CD4-positive, CD25-positive, alpha-beta regulatory T cell (primary cell): Measurements from ENCODE around the gene CREB3L2. TPM values are rescaled to one million over a fixed set of nuclear protein-coding genes. Genes with fewer than 3 reads are reported as not detected.

Experiments used
- ATAC-seq, 2 donors: fragments of 150-1000 bp; cut with Tn5 transposase; one replicate each; pipeline ENCODE4 v1.10.0; 2021; ENCODE audit warnings: low read depth in 2 of 2, moderate number of reproducible peaks in 2 of 2, moderate library complexity in 1 of 2
- DNase-seq, 3 donors: peaks; one replicate each; pipeline versions ENCODE4 v3.0.0 to v3.0.0-alpha.2; 2012 to 2022; ENCODE audit warnings: mixed read lengths in 1 of 3
- H3K27ac ChIP-seq: one replicate; pipeline ENCODE4 v1.7.0; 2013; ENCODE audit warnings: mild to moderate bottlenecking, low read length; ENCODE audit not compliant: insufficient read depth, poor library complexity, severe bottlenecking
- H3K27me3 ChIP-seq: one replicate; pipeline ENCODE4 v1.7.0; 2013; ENCODE audit warnings: low read length; ENCODE audit not compliant: control insufficient read depth, insufficient read depth
- H3K36me3 ChIP-seq: one replicate; pipeline ENCODE4 v1.7.0; 2013; ENCODE audit warnings: mild to moderate bottlenecking, low read length, moderate library complexity; ENCODE audit not compliant: control insufficient read depth, insufficient read depth
- H3K4me1 ChIP-seq: 2 replicates; pipeline ENCODE4 v1.7.0; 2013; ENCODE audit warnings: mild to moderate bottlenecking, low read length; ENCODE audit not compliant: insufficient read depth, control insufficient read depth, poor library complexity, severe bottlenecking
- H3K4me3 ChIP-seq: one replicate; pipeline ENCODE4 v1.7.0; 2013; ENCODE audit warnings: low read depth, mild to moderate bottlenecking, low read length, moderate library complexity
- H3K9me3 ChIP-seq, 2 experiments: 1 replicate in 1 of 2; 2 replicates in 1 of 2; pipeline ENCODE4 v1.7.0; 2013; ENCODE audit warnings: low read length in 2 of 2, mild to moderate bottlenecking in 1 of 2, moderate library complexity in 1 of 2; ENCODE audit not compliant: control insufficient read depth in 2 of 2
- H3K27ac Mint-ChIP-seq, 3 donors: one replicate each; pipeline ENCODE4 v1.8.0; 2020 to 2022; ENCODE audit warnings: mild to moderate bottlenecking in 3 of 3, mixed read lengths in 3 of 3, moderate library complexity in 2 of 3
- H3K27me3 Mint-ChIP-seq: one replicate; pipeline ENCODE4 v1.8.0; 2022; ENCODE audit warnings: mild to moderate bottlenecking, mixed read lengths
- H3K36me3 Mint-ChIP-seq: one replicate; pipeline ENCODE4 v1.8.0; 2020; ENCODE audit warnings: mixed read lengths
- H3K4me1 Mint-ChIP-seq, 4 donors: one replicate each; pipeline ENCODE4 v1.8.0; 2020 to 2022; ENCODE audit warnings: mixed read lengths in 4 of 4, mild to moderate bottlenecking in 1 of 4
- H3K4me3 Mint-ChIP-seq, 4 donors: one replicate each; pipeline ENCODE4 v1.8.0; 2020 to 2022; ENCODE audit warnings: mild to moderate bottlenecking in 4 of 4, mixed read lengths in 4 of 4, moderate library complexity in 3 of 4
- H3K9me3 Mint-ChIP-seq, 7 donors: one replicate each; pipeline ENCODE4 v1.8.0; 2020 to 2022; ENCODE audit warnings: mixed read lengths in 7 of 7, mild to moderate bottlenecking in 3 of 7, moderate library complexity in 2 of 7
- polyA plus RNA-seq, 4 donors: library from polyadenylated mRNA; unstranded; fragments of 300-500 nt; fragmentation: Illumina TruSeq; gene quantifications; one replicate each; pipeline ENCODE4 v1.2.3, GENCODE V29; 2021
- total RNA-seq: library from RNA; stranded (reverse); gene quantifications from one replicate; pipeline ENCODE4 v1.2.3, GENCODE V29; 2022

CREB3L2 gene
- total and polyA plus RNA-seq, 5 donors from 2014 or later, result 12.0 to 27.3 (median 15.9) TPM

GRCh38 chr7:138000081-138000701 is 1.7 kb downstream of the CREB3L2 start:
- ATAC-seq (no peak), DNase-seq (peak in 1 of 3 donors; percentile 21)
- H3K4me3 Mint-ChIP-seq, result peak overlapping the region; percentile 82 to 98 (median 96)
- Histone ChIP-seq H3K27ac (no peak overlapping the region), H3K9me3 (no peaks in the 10 kb centered on the region), H3K27me3 (no peaks in the 10 kb centered on the region), H3K4me1 (peaks cover 32% of the 10 kb centered on the region), H3K36me3 (no peaks in the 10 kb centered on the region), H3K4me3 (peak overlapping the region; percentile 91)
- peaks cover 5% of the 10 kb centered on the region for H3K36me3 Mint-ChIP-seq
- peaks cover 0 to 2% (median 0%) of the 10 kb centered on the region in 7 donors for H3K9me3 Mint-ChIP-seq
- peaks cover 13 to 67% (median 42%) of the 10 kb centered on the region in 4 donors for H3K4me1 Mint-ChIP-seq
- H3K27me3 Mint-ChIP-seq, result peaks cover 4% of the 10 kb centered on the region
- H3K27ac Mint-ChIP-seq, result peak overlapping the region; percentile 53 to 94 (median 78)

GRCh38 chr7:137999496-138000080 is 2.3 kb downstream of the CREB3L2 start:
- Histone ChIP-seq H3K27ac (no peak overlapping the region), H3K27me3 (no peaks in the 10 kb centered on the region), H3K36me3 (no peaks in the 10 kb centered on the region), H3K9me3 (no peaks in the 10 kb centered on the region), H3K4me1 (peaks cover 32% of the 10 kb centered on the region), H3K4me3 (peak overlapping the region; percentile 91)
- peaks cover 13 to 66% (median 42%) of the 10 kb centered on the region in 4 donors for H3K4me1 Mint-ChIP-seq
- peaks cover 0 to 2% (median 0%) of the 10 kb centered on the region in 7 donors for H3K9me3 Mint-ChIP-seq
- H3K4me3 Mint-ChIP-seq, result peak overlapping the region in 3 of 4 donors; percentile 82 to 96 (median 96)
- DNase-seq (no peak), ATAC-seq (no peak)
- peaks cover 5% of the 10 kb centered on the region for H3K36me3 Mint-ChIP-seq
- peaks cover 4% of the 10 kb centered on the region for H3K27me3 Mint-ChIP-seq
- H3K27ac Mint-ChIP-seq, result peak overlapping the region in 1 of 3 donors; percentile 94

- H3K9me3 Mint-ChIP-seq, result no peaks in the 10 kb centered on the region
- Histone ChIP-seq H3K4me1 (peaks cover 32% of the 10 kb centered on the region), H3K9me3 (no peaks in the 10 kb centered on the region), H3K36me3 (no peaks in the 10 kb centered on the region), H3K27ac (no peak overlapping the region), H3K4me3 (no peak overlapping the region), H3K27me3 (no peaks in the 10 kb centered on the region)
- H3K36me3 Mint-ChIP-seq, result peaks cover 5% of the 10 kb centered on the region
- no peak for ATAC-seq
- DNase-seq, result no peak
- peaks cover 4% of the 10 kb centered on the region for H3K27me3 Mint-ChIP-seq
- H3K4me1 Mint-ChIP-seq, result peaks cover 19 to 69% (median 45%) of the 10 kb centered on the region in 4 donors
- H3K4me3 Mint-ChIP-seq, result no peak overlapping the region
- H3K27ac Mint-ChIP-seq, result no peak overlapping the region
Measured at GRCh38 chr7:137998250-137998649, 3.6 kb downstream of the CREB3L2 start.

GRCh38 chr7:137996871-137997270 is 5.0 kb downstream of the CREB3L2 start:
- H3K27me3 Mint-ChIP-seq, result no peaks in the 10 kb centered on the region
- peaks cover 9% of the 10 kb centered on the region for H3K36me3 Mint-ChIP-seq
- Histone ChIP-seq H3K4me3 (peak overlapping the region; percentile 18), H3K27me3 (no peaks in the 10 kb centered on the region), H3K9me3 (no peaks in the 10 kb centered on the region), H3K36me3 (no peaks in the 10 kb centered on the region), H3K27ac (no peak overlapping the region), H3K4me1 (peaks cover 27% of the 10 kb centered on the region)
- DNase-seq (no peak), ATAC-seq (no peak)
- H3K4me1 Mint-ChIP-seq, result peaks cover 25 to 75% (median 50%) of the 10 kb centered on the region in 4 donors
- H3K9me3 Mint-ChIP-seq, result no peaks in the 10 kb centered on the region
- peak overlapping the region in 1 of 3 donors; percentile 27 for H3K27ac Mint-ChIP-seq
- H3K4me3 Mint-ChIP-seq, result peak overlapping the region in 2 of 4 donors; percentile 1 to 62

- Histone ChIP-seq H3K27ac (no peak overlapping the region), H3K27me3 (no peaks in the 10 kb centered on the region), H3K4me3 (peak overlapping the region; percentile 18), H3K4me1 (peaks cover 26% of the 10 kb centered on the region), H3K9me3 (no peaks in the 10 kb centered on the region), H3K36me3 (no peaks in the 10 kb centered on the region)
- H3K4me1 Mint-ChIP-seq, result peaks cover 26 to 76% (median 49%) of the 10 kb centered on the region in 4 donors
- H3K36me3 Mint-ChIP-seq, result peaks cover 9% of the 10 kb centered on the region
- H3K9me3 Mint-ChIP-seq, result no peaks in the 10 kb centered on the region
- DNase-seq (no peak), ATAC-seq (no peak)
- H3K27ac Mint-ChIP-seq, result peak overlapping the region in 2 of 3 donors; percentile 9 to 62
- H3K4me3 Mint-ChIP-seq, result peak overlapping the region in 3 of 4 donors; percentile 1 to 62 (median 50)
- H3K27me3 Mint-ChIP-seq, result no peaks in the 10 kb centered on the region
Measured at GRCh38 chr7:137996386-137996851, 5.5 kb downstream of the CREB3L2 start.

- H3K9me3 ChIP-seq, result no peaks in the 10 kb centered on the region
- peaks cover 4% of the 10 kb centered on the region for H3K4me1 ChIP-seq
- H3K27me3 Mint-ChIP-seq, result no peaks in the 10 kb centered on the region
- no peak overlapping the region for H3K4me3 ChIP-seq
- H3K36me3 ChIP-seq, result no peaks in the 10 kb centered on the region
- H3K9me3 Mint-ChIP-seq, result no peaks in the 10 kb centered on the region
- H3K36me3 Mint-ChIP-seq, result peaks cover 9% of the 10 kb centered on the region
- H3K27ac Mint-ChIP-seq, result peak overlapping the region in 1 of 3 donors; percentile 45
- DNase-seq (no peak), ATAC-seq (no peak)
- H3K4me1 Mint-ChIP-seq, result peaks cover 23 to 56% (median 34%) of the 10 kb centered on the region in 4 donors
- H3K27ac ChIP-seq, result no peak overlapping the region
- no peaks in the 10 kb centered on the region for H3K27me3 ChIP-seq
- peak overlapping the region in 1 of 4 donors; percentile 23 for H3K4me3 Mint-ChIP-seq
Measured at GRCh38 chr7:137994216-137994615, 7.7 kb downstream of the CREB3L2 start.

GRCh38 chr7:137993395-137993743 is 8.5 kb downstream of the CREB3L2 start:
- Histone ChIP-seq H3K9me3 (no peaks in the 10 kb centered on the region), H3K27me3 (no peaks in the 10 kb centered on the region), H3K27ac (no peak overlapping the region), H3K4me1 (peaks cover 3% of the 10 kb centered on the region), H3K4me3 (no peak overlapping the region), H3K36me3 (no peaks in the 10 kb centered on the region)
- ATAC-seq (no peak), DNase-seq (no peak)
- Mint-ChIP-seq H3K36me3 (peaks cover 9% of the 10 kb centered on the region), H3K27ac (peak overlapping the region in 2 of 3 donors; percentile 15 to 84), H3K4me1 (peaks cover 18 to 49% (median 30%) of the 10 kb centered on the region in 4 donors), H3K4me3 (peak overlapping the region in 1 of 4 donors; percentile 59), H3K27me3 (no peaks in the 10 kb centered on the region), H3K9me3 (no peaks in the 10 kb centered on the region)
